Activated naive CD4-positive, alpha-beta T cell treated with anti-CD3 and anti-CD28 coated beads, Interleukin-2, amount 50 U/mL, for 16 hours (primary cell): ENCODE results near the gene GLRX.
"Not testable (repeated sequence)": the region's sequence is repeated elsewhere in the genome, so short reads cannot be mapped to it uniquely, and the experiment has no call there.

ENCODE experiments used
- DNase-seq: peaks from one replicate; pipeline ENCODE4 v3.0.0-alpha.2; 2020

Gene GLRX

DNA sequence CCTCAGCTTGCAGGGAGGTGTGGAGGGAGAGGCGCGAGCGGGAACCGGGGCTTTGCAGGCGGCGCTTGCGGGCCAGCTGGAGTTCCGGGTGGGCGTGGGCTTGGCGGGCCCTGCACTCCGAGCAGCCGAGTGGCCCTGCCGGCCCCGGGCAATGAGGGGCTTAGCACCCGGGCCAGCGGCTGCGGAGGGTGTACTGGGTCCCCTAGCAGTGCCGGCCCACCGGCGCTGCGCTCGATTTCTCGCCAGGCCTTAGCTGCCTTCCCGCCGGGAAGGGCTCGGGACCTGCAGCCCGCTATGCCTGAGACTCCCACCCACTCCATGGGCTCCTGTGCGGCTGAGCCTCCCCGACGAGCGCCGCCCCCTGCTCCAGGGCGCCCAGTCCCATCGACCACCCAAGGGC lies 28.6 kb upstream of the GLRX start:
- not testable (repeated sequence) for DNase-seq

DNA sequence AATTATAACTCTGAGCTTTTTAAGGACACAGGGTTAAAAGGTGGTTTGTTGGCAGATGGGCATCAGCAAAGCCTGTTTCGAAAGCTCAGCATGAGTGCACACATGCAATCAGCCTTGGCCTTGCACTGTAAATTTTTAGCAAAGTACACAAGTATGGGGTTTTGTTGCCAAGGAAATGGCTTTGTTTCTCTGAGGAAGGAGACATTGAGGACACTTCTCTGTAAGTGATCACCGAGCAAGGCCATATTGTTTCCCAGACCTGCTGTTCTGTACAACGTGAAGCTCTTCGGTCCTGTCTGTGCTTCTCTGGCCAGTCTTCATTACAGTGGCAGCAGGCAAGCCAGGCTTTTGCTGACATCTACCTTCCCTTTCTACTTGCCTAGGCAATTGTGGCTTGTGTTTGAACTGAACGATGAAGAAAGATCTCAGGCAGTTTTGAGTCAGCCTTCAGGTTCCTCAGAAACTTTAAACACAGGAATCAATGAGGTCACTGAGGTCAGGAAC lies 27.9 kb upstream of the GLRX start:
- DNase-seq = no peak

DNA sequence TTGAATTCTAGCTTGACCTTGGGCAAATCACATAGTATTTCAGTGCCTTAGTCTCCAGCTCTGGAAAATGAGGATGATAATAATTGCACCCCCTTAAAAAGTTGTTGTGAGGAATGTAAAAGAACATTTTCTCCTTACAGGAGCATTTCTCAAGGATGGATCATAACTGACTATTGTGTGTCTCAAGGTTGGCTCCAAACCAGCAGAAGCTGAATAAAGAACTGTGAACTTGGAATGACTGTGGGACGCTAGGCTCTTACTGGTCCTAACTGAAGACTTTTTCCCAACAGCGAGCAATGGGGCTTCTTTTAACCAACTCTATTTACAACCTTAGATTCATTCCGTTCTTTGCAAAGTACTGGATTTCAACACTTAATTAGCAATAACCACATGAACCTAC lies 26.2 kb upstream of the GLRX start:
- DNase-seq = no peak

DNA sequence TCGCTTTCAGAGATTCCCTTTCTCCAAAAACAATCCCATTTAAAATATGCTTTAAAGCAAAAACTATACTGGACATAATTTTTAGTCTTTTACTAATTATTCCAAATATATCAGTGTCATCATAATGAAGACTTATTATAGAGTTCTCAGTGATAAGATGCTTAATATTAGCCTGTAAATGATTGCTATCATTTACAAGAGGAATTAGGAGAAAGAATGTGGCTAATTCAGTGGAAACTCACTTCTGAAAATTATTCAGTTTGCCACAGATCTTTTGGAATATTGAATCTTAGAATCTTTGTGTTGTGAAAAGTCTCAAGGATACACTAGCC lies 24.7 kb upstream of the GLRX start:
- no peak for DNase-seq

DNA sequence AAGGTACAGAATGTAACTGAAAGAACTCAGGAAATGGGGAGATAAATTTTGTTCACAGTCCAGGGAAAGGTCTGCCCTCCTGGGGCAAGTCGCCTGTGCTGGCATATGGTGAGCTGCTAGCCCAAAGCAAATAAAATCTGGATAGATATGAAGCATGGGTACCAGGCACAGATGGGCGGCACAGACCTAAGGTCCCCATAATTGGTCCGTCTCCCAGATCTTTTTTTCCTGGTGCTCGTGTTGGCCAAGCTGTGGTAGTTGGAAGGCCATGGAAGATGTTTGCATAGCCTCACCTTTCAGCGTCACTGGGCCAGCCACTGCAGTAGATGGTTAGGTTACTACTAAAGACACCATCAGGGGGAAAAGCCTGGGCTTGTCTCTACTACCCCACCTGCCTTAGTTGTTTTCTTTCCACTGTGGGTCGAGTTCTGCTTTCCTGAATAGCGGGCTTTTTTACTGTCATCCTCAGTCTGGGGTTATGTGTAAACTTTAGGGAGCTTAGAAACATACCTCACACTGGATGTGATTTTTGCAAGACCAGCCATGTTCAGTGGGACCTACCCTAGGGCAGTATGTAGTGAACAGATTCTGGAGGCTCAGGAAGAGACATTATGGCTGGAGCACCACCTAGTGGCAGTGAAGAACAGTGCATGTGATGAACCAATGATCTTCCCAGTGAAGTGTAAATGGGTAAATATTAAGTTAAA lies 24.2 kb upstream of the GLRX start:
- DNase-seq = peak; percentile 63

DNA sequence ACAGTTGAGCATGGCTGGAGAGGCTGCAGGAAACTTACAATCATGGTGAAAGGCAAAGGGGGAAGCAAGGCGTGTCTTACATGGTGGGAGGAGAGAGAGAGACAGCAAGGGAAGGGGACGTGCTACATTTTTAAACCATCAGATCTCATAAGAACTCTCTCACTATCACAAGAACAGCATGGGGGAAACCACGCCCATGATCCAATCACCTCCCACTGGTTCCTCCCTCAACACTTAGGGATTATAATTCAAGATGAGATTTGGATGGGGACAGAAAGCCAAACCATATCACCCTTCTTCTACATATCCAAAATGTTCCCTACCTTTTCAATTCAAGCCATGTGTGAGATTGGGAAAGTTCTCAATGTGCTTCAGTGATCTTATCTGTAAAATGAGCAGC lies 22.9 kb upstream of the GLRX start:
- DNase-seq = no peak

DNA sequence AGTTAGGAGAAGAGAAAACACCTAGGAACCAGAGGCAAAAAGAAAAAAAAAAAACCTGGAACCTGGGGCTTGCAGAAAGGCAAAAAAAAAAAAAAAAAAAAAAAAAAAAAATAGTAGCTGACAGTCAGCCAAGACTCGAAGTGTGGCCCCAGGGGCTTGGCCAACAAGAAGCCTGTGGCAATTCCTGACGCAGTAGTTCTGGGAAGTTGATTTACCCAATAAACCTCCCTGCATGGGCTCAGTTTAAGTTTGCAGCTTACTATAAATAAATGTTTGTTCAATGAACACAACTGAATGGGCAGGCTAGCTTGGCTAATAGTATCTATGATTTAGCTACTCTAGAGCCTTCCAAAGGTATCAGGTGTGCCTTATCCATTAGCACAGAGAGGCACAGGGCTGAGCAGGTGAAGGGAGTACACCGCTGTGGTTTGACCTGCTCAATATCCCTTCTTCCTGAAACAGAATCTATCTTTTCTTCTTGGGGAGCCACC lies 21.3 kb upstream of the GLRX start:
- no peak for DNase-seq

DNA sequence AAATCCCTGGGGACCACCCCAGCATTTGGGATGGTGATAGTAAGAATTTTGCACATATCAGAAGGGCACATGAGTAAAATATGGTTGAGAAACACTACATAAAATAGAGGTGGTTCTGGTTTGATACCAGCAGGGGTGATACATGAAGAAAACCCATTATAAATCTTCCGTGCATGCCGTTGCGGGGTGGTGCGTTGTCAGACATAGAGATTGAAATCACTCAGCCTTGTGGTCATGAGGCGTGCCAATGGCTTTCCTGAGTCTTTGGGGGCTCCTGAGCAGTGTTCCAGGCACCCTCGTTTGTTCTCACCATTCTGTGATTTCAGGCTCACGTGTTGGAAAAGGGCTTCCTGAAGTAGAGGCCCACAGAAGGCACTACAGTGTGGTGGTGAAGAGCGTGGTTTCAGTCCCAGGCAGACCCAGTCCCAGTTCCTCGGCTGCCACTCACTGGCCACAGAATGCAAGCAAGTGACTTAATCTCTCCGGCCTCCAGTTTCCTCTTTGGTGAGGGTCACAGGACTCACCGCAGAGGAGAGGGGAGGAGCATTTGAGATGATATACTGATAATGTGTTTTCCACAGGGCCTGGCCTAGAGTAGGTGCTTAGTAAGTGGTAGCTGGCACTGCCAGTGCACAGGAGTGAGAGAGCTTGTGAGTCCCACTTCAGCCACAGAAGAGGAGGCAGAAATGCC lies 20.5 kb upstream of the GLRX start:
- DNase-seq = peak; percentile 55

DNA sequence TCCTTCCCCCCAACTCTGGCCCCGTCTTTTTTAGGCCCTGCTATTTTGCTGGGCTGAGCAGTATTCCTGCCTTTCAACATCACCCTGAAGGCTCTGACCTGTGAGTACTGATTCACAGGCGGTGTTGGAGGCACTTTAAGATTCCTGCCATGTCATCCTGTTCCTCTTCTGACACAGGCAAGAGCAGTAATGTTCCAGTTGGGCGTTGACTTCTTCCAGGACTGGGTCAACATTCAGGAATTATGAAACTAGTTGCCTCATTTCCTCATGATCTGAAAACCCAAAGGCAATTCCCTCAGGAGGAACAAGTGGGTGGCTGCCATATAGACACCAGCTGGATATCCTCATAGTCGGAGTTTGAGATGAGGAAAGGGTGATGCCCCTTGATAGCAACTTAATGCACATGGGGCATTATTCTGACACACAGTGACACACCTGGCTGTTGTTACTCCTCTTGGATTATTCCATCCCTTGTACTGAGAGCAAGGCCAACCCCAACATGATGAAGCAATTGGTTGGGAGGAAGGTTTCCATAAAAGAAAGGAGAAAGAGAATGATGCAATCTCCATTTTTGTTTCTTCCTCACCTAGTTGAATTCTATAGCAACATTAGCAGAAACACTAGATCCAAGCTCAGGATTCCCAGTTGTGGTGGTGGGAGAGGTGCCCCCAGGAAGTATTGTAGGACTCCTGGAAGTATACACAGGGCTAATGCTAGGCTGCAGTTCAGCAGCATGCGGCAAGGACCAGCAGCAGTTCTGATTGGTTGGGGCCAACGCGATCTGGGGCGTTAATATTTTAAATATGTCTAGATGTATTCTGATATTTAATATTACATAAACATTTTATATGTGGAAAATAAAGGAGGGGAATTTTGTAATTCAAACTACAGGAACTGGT lies 19.6 kb upstream of the GLRX start:
- no peak for DNase-seq

DNA sequence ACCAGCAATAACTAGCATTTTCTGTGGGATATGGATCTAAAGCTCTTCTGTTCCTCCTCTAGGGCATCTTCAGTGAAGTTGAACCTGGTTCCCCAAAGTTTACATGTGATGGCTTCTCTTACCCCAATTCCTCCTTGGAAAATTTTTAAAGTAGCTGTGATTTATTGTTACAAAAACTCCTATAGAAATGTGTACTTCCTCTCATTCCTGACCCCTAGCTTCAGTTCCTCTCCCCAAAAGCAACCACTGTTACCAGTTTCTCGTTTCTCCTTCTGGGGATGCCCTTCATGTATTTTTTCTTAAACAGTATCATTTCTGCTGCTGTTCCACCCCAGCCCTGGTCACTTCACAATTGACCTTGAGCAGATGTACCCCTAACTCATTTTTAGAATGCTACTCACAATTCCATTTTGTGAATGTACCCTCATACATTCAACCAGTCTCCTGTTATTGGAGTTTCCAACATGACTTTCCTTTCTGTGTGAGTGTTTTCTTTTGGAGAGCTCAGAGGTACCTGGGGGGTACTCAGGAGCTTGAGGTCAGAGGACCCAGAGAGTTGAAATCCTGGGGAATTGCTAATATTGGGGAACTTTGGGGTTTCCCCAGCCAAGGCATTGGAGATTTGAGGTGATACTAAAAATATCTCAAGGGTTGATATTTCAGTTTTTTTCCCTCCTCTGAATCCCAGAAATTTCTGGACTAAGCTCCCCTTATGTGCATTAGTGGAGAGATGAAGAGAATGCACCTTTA lies 18.6 kb upstream of the GLRX start:
- no peak for DNase-seq

DNA sequence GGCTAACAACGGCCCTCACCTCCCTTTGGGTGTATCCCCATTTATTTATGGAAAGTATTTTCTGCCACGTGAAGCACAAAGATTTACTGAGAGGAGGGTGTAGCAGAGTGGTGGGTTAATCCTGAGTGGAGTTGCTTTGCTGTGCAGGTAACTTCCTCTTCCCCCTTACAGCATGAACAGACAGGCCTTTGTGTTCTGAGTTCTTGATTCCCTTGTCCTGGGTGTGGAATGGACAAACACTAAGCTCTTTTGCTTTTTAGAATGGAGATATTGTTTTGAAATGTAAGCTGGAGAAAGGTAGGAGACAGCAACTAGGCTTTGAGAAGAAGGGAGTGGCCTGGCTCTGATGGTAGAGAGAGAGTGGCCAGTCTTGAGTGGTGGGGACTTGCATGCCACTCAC lies 17.1 kb upstream of the GLRX start:
- no peak for DNase-seq

DNA sequence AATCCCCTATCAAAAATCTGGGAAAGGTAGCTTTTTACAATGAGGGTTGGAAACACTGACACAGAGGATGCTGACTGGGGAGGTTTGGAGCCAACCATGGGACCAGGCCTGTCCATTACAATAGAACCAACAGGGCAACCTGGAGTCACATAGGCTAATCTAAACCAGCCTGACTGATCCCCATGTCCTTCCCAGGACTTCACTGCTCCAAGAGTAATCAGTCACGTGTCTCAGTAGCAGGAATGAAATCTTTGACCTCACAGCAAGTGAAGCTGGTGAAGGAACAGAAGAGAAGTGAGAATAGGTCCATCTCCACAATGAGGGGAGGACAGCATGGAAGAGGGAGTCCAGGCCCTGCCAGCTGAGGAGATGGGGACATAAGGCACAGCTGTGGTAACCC lies 16.0 kb upstream of the GLRX start:
- no peak for DNase-seq

DNA sequence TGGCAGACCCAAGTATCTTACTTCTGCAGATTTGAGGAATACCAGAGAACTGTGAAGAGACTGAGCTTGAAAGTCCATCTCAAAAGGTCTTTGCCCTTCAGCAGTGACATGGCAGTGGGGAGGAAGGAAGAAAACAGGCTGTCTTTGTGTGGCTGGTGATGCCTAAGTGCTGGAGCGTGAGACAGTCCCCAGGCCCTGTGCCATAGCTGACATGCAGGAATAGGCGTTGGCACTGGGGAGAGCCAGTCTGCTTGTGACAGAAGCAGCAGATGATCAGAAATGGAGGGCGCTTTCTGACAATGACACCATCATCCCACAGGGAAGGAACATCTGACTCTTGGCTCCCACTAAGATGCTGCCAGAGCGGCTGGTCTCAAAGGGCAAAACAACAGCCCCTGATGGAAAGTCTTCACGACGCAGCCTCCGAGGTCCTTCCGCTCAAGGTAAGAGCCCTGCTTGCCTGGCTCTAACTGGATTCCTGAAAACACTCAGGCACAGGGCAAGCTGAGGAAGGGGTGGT lies 15.5 kb upstream of the GLRX start:
- DNase-seq = no peak

DNA sequence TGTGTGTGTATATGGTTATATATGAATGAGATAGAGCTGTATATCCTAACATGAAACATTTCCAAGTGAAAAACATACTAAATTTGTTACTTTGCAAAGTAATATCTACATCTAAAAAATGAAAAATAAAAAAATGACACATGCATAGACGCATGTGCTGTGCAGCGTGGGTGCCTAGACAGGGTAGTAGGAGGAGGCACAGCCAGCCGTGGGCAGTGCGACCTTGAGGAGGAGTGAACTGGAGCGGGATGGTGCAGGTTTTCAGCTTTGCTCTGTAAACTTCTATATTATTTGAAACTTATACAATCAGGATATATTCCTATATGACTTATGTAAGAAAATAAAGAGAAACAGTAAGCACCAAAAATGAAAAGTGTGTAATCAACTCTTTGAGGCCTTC lies 15.0 kb upstream of the GLRX start:
- DNase-seq = no peak

DNA sequence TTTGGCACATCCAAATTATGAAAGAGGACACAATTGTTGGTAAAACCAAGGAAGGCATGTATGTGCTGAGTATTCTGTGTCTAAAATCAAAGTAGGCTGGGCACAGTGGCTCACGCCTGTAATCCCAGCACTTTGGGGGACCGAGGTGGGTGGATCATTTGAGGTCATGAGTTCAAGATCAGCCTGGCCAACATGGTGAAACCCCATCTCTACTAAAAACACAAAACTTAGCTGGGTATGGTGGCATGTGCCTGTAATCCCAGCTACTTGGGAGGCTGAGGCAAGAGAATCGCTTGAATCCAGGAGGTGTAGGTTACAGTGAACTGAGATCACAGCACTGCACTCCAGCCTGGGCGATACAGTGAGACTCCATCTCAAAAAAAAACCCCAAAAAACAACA lies 14.4 kb upstream of the GLRX start:
- not testable (repeated sequence) for DNase-seq

DNA sequence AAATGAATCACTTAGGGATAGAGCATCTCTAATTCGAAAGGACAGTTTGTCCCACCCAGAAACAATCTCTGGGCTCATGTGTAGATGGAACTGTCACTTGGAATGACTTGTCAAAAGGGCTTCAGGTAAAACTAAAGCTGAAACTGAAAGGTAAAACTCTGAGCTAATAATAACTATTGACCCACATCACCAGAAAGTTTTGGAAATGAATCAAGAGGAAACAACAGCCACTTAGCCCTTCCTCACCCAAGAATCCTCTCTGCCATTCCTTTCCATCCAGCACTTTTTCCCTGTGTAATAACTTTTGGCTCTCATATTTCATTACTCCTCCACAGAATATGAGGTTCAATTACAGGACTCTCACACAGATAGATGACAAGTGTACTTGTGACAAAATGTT lies 14.0 kb upstream of the GLRX start:
- no peak for DNase-seq

DNA sequence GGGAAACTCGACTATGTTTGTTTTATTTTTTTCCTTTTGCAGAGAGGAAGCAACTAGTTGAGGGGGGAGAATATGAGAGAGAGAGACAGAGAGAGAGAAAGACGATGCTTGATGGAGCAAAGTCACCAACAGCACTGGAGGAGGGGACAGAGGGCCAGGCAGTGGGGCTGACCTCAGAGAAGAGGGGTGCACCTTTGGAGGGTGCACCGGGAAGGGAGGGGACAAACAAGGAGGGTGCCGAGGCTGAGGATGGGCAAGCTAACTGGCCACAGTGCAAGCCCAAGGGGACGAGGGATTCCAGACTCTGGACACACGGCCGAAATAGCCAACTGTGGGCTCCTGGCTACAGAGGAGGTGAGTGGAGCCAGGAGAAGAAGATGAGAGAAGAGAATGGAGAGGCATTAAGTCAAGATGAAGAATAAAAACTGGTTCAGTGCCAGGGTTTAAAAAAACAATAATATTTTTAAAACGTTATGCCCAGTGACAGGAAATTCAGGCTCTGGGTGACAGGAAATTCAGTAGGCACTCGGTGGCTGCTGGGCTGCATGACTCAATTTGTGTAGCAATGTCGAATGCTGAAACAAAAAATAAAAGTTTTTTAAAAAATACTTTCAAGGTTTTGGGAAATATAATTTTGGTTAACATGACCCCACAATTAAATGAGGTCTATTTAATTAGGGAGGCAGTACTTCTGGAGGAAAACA lies 13.3 kb upstream of the GLRX start:
- DNase-seq = no peak

DNA sequence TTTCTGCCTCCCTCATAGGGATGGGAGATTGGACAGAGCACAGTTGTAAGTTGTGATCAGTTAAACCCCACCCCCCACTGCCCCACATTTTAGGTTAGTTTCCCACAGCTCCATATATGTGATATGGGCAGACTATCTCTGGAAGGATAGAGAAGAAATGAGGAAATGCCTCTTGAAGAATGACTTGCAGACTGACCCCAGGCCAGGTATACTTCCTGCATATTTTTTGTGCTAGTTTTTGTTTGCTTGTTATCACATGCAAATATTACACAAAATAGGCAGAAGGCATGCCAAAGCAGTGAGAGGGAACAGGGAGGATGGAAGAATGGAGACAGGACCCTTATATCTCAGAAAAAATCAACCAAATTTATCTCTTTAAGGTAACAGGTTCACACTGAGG lies 10.1 kb upstream of the GLRX start:
- DNase-seq = no peak

DNA sequence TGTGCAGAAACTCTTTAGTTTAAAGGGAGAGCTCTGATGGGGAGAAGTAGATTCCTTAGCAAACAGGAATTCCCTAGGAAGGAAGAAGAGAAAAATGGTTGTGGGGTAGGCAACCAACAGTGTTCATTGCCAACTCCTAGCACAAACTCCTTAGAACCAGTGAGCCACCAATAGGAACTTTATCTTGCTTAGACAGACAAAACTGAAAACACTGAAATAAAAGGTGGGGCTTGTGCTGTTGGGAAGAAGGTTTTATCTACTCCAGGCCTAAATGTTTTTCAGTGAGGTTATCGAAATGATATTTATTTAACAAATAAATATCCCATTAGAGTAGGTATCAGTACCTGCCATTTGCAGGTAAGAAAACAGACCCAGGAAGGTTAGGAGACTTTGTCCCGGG lies 7.7 kb upstream of the GLRX start:
- DNase-seq = no peak

DNA sequence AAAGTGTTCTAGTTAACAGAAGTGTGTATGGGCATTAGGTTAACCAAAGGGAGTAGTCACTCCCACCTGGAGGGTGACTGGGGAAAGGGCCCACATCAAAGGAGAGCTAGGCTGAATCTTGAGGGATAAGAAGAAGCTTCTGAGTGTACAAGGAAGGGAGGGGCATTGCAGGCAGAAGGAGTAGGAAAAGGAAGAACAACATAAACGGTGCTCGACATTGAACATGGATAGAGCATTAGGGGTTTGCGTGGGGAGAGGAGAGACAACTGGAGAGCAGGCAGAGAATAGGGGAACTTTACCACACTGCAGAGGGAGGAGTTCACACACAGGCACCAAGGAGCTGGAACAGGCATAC lies 5.3 kb upstream of the GLRX start:
- DNase-seq = no peak

DNA sequence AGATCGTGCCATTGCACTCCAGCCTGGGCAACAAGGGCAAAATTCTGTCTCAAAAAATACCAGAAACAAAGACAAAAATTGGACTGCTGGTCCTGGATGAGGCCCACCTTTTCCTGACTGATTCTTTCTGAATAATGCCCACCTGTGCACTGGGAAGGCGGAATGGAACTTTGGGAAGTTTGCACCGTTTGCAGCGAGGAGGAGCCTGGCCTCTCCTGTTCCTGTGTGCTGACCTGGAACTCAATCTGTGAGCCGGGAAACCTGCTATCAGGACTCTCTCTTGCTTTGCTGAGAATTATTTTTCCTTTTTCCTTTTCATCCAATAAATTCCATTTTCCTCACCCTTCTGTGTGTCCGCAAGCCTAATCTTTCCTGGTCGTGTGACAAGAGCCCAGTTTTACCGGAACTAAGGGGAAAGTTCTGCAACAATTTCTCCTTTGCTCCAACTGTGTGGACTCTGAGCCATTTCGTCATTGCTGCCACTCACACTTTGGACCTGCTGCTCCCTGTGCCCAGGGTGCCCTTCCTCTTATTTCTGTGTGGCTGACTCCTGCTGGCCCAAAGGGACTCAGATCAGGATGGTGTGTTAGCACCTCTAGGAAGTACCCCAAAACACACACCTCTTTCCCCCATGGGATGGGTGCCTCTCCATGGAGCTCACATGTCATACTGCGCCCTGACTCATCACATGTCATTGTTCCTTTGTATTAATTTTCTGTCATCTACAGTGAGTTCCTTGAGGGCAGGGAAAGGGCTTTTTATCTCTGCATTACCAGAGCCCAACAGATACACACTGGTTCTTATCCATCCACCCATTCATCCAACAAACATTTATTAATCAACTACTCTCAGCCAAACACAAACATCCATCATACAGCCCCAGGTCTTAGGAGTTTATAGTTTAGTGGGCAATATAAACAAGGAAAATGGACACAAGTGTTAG lies 4.7 kb upstream of the GLRX start:
- no peak for DNase-seq
